Spleen (tissue), 7 donors: ENCODE measurements around the gene GSKIP.

Source experiments
- POLR2A ChIP-seq, 3 donors: fragments of 450-650 bp; IDR thresholded peaks; one replicate each; pipeline ENCODE4 v1.5.1; 2017; ENCODE audit warnings: antibody characterized with exemption in 3 of 3, mild to moderate bottlenecking in 1 of 3
- POLR2AphosphoS5 ChIP-seq, 3 donors: sonication (generic); formaldehyde crosslinking; IDR thresholded peaks; one replicate each; pipeline ENCODE4 v1.5.1; 2017; ENCODE audit warnings: antibody characterized with exemption in 3 of 3
- TF ChIP-seq, protein P1 (sequence below), 11 experiments: fragments of 200-600 bp in 7 of 11; fragments of 450-650 bp in 4 of 11; sonication (generic) in 4 of 11; IDR thresholded peaks in 8 of 11; conservative IDR thresholded peaks in 3 of 11; 1 replicate in 7 of 11; 2 replicates in 4 of 11; pipeline versions ENCODE4 v1.4.0 to v1.8.0; 2016 to 2021; ENCODE audit warnings: antibody characterized with exemption in 11 of 11, inconsistent platforms in 4 of 11, mild to moderate bottlenecking in 1 of 11
- donor health status: DM: no; HTN: no; CAD: no; lungs with moderate emphysema.
- donor health status: DM: no; HTN: no; CAD: no.
- donor health status: DM: no; HTN: no; CAD: no.

DNA sequence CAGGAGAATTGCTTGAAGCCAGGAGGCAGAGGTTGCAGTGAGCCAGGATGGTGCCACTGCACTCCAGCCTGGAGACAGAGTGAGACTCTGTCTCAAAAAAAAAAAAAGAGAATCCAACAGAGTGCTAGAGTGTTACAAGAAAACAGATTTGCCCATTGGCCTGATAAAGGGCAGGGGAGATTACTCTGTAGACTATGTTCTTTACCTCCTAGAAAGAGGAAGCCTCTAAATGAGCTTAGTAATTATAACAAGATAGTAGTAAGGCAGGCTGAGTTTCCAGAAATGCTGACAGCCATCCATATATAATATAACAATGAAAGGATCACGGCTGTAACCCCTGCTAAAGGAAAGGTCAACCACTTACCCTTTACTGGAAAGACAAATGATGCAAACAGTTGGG lies 53.0 kb downstream of the GSKIP start:
- TF ChIP-seq POLR2A (IDR thresholded peaks at IDR 0.05) (no peak), POLR2AphosphoS5 (IDR thresholded peaks at IDR 0.05) (no peak)
- TF ChIP-seq, protein P1, sequence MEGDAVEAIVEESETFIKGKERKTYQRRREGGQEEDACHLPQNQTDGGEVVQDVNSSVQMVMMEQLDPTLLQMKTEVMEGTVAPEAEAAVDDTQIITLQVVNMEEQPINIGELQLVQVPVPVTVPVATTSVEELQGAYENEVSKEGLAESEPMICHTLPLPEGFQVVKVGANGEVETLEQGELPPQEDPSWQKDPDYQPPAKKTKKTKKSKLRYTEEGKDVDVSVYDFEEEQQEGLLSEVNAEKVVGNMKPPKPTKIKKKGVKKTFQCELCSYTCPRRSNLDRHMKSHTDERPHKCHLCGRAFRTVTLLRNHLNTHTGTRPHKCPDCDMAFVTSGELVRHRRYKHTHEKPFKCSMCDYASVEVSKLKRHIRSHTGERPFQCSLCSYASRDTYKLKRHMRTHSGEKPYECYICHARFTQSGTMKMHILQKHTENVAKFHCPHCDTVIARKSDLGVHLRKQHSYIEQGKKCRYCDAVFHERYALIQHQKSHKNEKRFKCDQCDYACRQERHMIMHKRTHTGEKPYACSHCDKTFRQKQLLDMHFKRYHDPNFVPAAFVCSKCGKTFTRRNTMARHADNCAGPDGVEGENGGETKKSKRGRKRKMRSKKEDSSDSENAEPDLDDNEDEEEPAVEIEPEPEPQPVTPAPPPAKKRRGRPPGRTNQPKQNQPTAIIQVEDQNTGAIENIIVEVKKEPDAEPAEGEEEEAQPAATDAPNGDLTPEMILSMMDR (IDR thresholded peaks at IDR 0.05 in 8 of 11, conservative IDR thresholded peaks at IDR 0.05 in 3 of 11), result no peak
